Stimulated activated CD4-positive, alpha-beta T cell treated with anti-CD3 and anti-CD28 coated beads, Interleukin-2, amount 100 ng/mL, for 4 hours (primary cell): Measurements from ENCODE around the gene GPANK1.

Source experiments
- DNase-seq: peaks from one replicate; pipeline ENCODE4 v3.0.0-alpha.2; 2020; ENCODE audit warnings: low read depth

GPANK1 gene

GRCh38 chr6:31691078-31691463 lies 26.3 kb upstream of the GPANK1 start:
- DNase-seq: no peak

GRCh38 chr6:31690231-31691077 lies 25.7 kb upstream of the GPANK1 start:
- DNase-seq: no peak

- no peak for DNase-seq
Measured at GRCh38 chr6:31689249-31690110, 24.7 kb upstream of the GPANK1 start.

- DNase-seq: no peak
Measured at GRCh38 chr6:31687860-31688693, 23.3 kb upstream of the GPANK1 start.

- no peak for DNase-seq
Measured at GRCh38 chr6:31687321-31687720, 22.5 kb upstream of the GPANK1 start.

GRCh38 chr6:31686483-31686882 lies 21.7 kb upstream of the GPANK1 start:
- no peak for DNase-seq

GRCh38 chr6:31683591-31683990 lies 18.8 kb upstream of the GPANK1 start:
- no peak for DNase-seq

- no peak for DNase-seq
Measured at GRCh38 chr6:31681135-31681671, 16.4 kb upstream of the GPANK1 start.

- no peak for DNase-seq
Measured at GRCh38 chr6:31680226-31681134, 15.7 kb upstream of the GPANK1 start, which contains the start of gene LY6G5C. TSS of gene LY6G5C (minus strand) at chr6:31681067. CDS start at chr6:31680373, 694 bp downstream.

- DNase-seq: no peak
Measured at GRCh38 chr6:31677955-31678354, 13.2 kb upstream of the GPANK1 start.

GRCh38 chr6:31676904-31677303 lies 12.1 kb upstream of the GPANK1 start:
- no peak for DNase-seq

- no peak for DNase-seq
Measured at GRCh38 chr6:31676322-31676903, 11.6 kb upstream of the GPANK1 start.

GRCh38 chr6:31669676-31670075 lies 4.9 kb upstream of the GPANK1 start, which contains the start of gene LY6G5B:
TSS of gene LY6G5B (plus strand) at chr6:31669976. CDS start at chr6:31670951, 975 bp downstream.
- no peak for DNase-seq

GRCh38 chr6:31666337-31666965 lies 1.7 kb upstream of the GPANK1 start:
- DNase-seq: no peak

- DNase-seq: peak; percentile 97
Measured at GRCh38 chr6:31665501-31666336, 922 bp upstream of the GPANK1 start, which contains the start of gene CSNK2B. TSS of gene CSNK2B (plus strand) at chr6:31666080. CDS start at chr6:31666832, 752 bp downstream.

- no peak for DNase-seq
Measured at GRCh38 chr6:31663961-31664789, 622 bp downstream of the GPANK1 start.

GRCh38 chr6:31663126-31663960 lies 1.5 kb downstream of the GPANK1 start:
- no peak for DNase-seq
